ENCODE data around the gene PPP1R9B.

The PPP1R9B gene

GRCh38 chr17:50191359-50192143 lies 41.1 kb upstream of the PPP1R9B start:
- Mint-ChIP-seq H3K27ac (no peak overlapping the region), H3K4me1 (ENCODE audit: low read depth) (no peaks in the 10 kb centered on the region), H3K4me3 (no peak overlapping the region), H3K36me3 (ENCODE audit: low read depth) (no peaks in the 10 kb centered on the region), H3K27me3 (ENCODE audit: low read depth) (no peaks in the 10 kb centered on the region), H3K9me3 (no peaks in the 10 kb centered on the region)
- DNase-seq (ENCODE audit: low spot score), result no peak

- no peak for DNase-seq (ENCODE audit: low spot score)
- Mint-ChIP-seq H3K9me3 (no peaks in the 10 kb centered on the region), H3K4me1 (ENCODE audit: low read depth) (no peaks in the 10 kb centered on the region), H3K36me3 (ENCODE audit: low read depth) (no peaks in the 10 kb centered on the region), H3K27ac (no peak overlapping the region), H3K4me3 (no peak overlapping the region), H3K27me3 (ENCODE audit: low read depth) (no peaks in the 10 kb centered on the region)
These were observed 40.3 kb upstream of the PPP1R9B start for GRCh38 chr17:50190603-50191358.

GRCh38 chr17:50190293-50190602 lies 39.8 kb upstream of the PPP1R9B start:
- H3K4me3 Mint-ChIP-seq, result no peak overlapping the region
- no peaks in the 10 kb centered on the region for H3K36me3 Mint-ChIP-seq (ENCODE audit: low read depth)
- DNase-seq (ENCODE audit: low spot score), result no peak
- H3K9me3 Mint-ChIP-seq, result no peaks in the 10 kb centered on the region
- H3K27ac Mint-ChIP-seq, result no peak overlapping the region
- H3K4me1 Mint-ChIP-seq (ENCODE audit: low read depth), result no peaks in the 10 kb centered on the region
- no peaks in the 10 kb centered on the region for H3K27me3 Mint-ChIP-seq (ENCODE audit: low read depth)

- Mint-ChIP-seq H3K9me3 (no peaks in the 10 kb centered on the region), H3K27ac (no peak overlapping the region), H3K4me1 (ENCODE audit: low read depth) (no peaks in the 10 kb centered on the region), H3K27me3 (ENCODE audit: low read depth) (no peaks in the 10 kb centered on the region), H3K4me3 (no peak overlapping the region), H3K36me3 (ENCODE audit: low read depth) (no peaks in the 10 kb centered on the region)
- no peak for DNase-seq (ENCODE audit: low spot score)
These were observed 39.2 kb upstream of the PPP1R9B start for GRCh38 chr17:50189550-50190292.

- no peak overlapping the region for H3K4me3 Mint-ChIP-seq
These were observed 38.6 kb upstream of the PPP1R9B start for GRCh38 chr17:50188921-50189549.

GRCh38 chr17:50188531-50188920 lies 38.0 kb upstream of the PPP1R9B start:
- no peaks in the 10 kb centered on the region for H3K27me3 Mint-ChIP-seq (ENCODE audit: low read depth)
- H3K9me3 Mint-ChIP-seq, result no peaks in the 10 kb centered on the region
- no peaks in the 10 kb centered on the region for H3K36me3 Mint-ChIP-seq (ENCODE audit: low read depth)
- no peak overlapping the region for H3K4me3 Mint-ChIP-seq
- H3K4me1 Mint-ChIP-seq (ENCODE audit: low read depth), result peaks cover 7% of the 10 kb centered on the region
- H3K27ac Mint-ChIP-seq, result no peak overlapping the region
- DNase-seq (ENCODE audit: low spot score), result no peak

More at GRCh38 chr17:50188921-50189549, 38.6 kb upstream of the PPP1R9B start:
- Mint-ChIP-seq H3K4me1 (ENCODE audit: low read depth) (peaks cover 2% of the 10 kb centered on the region), H3K27me3 (ENCODE audit: low read depth) (no peaks in the 10 kb centered on the region), H3K36me3 (ENCODE audit: low read depth) (no peaks in the 10 kb centered on the region), H3K9me3 (no peaks in the 10 kb centered on the region), H3K27ac (no peak overlapping the region)
- DNase-seq (ENCODE audit: low spot score), result no peak

GRCh38 chr17:50187751-50188530 lies 37.5 kb upstream of the PPP1R9B start:
- Mint-ChIP-seq H3K9me3 (no peaks in the 10 kb centered on the region), H3K36me3 (ENCODE audit: low read depth) (no peaks in the 10 kb centered on the region), H3K4me1 (ENCODE audit: low read depth) (peaks cover 10% of the 10 kb centered on the region), H3K27me3 (ENCODE audit: low read depth) (no peaks in the 10 kb centered on the region), H3K4me3 (no peak overlapping the region), H3K27ac (no peak overlapping the region)
- no peak for DNase-seq (ENCODE audit: low spot score)

- Mint-ChIP-seq H3K27me3 (ENCODE audit: low read depth) (no peaks in the 10 kb centered on the region), H3K36me3 (ENCODE audit: low read depth) (no peaks in the 10 kb centered on the region), H3K4me1 (ENCODE audit: low read depth) (peaks cover 13% of the 10 kb centered on the region), H3K4me3 (no peak overlapping the region), H3K27ac (no peak overlapping the region), H3K9me3 (no peaks in the 10 kb centered on the region)
- no peak for DNase-seq (ENCODE audit: low spot score)
These were observed 36.9 kb upstream of the PPP1R9B start for GRCh38 chr17:50187394-50187725.

GRCh38 chr17:50186661-50187393 lies 36.4 kb upstream of the PPP1R9B start:
- no peaks in the 10 kb centered on the region for H3K27me3 Mint-ChIP-seq (ENCODE audit: low read depth)
- H3K4me3 Mint-ChIP-seq, result no peak overlapping the region
- H3K9me3 Mint-ChIP-seq, result no peaks in the 10 kb centered on the region
- no peaks in the 10 kb centered on the region for H3K36me3 Mint-ChIP-seq (ENCODE audit: low read depth)
- no peak overlapping the region for H3K27ac Mint-ChIP-seq
- H3K4me1 Mint-ChIP-seq (ENCODE audit: low read depth), result peaks cover 13% of the 10 kb centered on the region
- DNase-seq (ENCODE audit: low spot score), result no peak

GRCh38 chr17:50185631-50186471 lies 35.4 kb upstream of the PPP1R9B start:
- Mint-ChIP-seq H3K36me3 (ENCODE audit: low read depth) (no peaks in the 10 kb centered on the region), H3K27me3 (ENCODE audit: low read depth) (no peaks in the 10 kb centered on the region), H3K9me3 (no peaks in the 10 kb centered on the region), H3K4me1 (ENCODE audit: low read depth) (peaks cover 13% of the 10 kb centered on the region), H3K4me3 (no peak overlapping the region), H3K27ac (no peak overlapping the region)
- no peak for DNase-seq (ENCODE audit: low spot score)

GRCh38 chr17:50184611-50185398 lies 34.3 kb upstream of the PPP1R9B start:
- no peak for DNase-seq (ENCODE audit: low spot score)
- no peaks in the 10 kb centered on the region for H3K36me3 Mint-ChIP-seq (ENCODE audit: low read depth)
- no peaks in the 10 kb centered on the region for H3K9me3 Mint-ChIP-seq
- H3K27ac Mint-ChIP-seq, result no peak overlapping the region
- peaks cover 13% of the 10 kb centered on the region for H3K4me1 Mint-ChIP-seq (ENCODE audit: low read depth)
- no peak overlapping the region for H3K4me3 Mint-ChIP-seq
- H3K27me3 Mint-ChIP-seq (ENCODE audit: low read depth), result no peaks in the 10 kb centered on the region

GRCh38 chr17:50184064-50184463 lies 33.6 kb upstream of the PPP1R9B start:
- H3K27ac Mint-ChIP-seq, result peak overlapping the region; percentile 83
- peaks cover 13% of the 10 kb centered on the region for H3K4me1 Mint-ChIP-seq (ENCODE audit: low read depth)
- peak overlapping the region; percentile 68 for H3K4me3 Mint-ChIP-seq
- H3K36me3 Mint-ChIP-seq (ENCODE audit: low read depth), result no peaks in the 10 kb centered on the region
- no peaks in the 10 kb centered on the region for H3K27me3 Mint-ChIP-seq (ENCODE audit: low read depth)
- DNase-seq (ENCODE audit: low spot score), result no peak
- no peaks in the 10 kb centered on the region for H3K9me3 Mint-ChIP-seq

All from T-helper 2 cell treated with Interferon-gamma antibody and Interleukin-4, amounts not matched to agents 5 μg/mL and 100 μg/mL, for 36 hours (primary cell).